Heart left ventricle (tissue), 16 donors: ENCODE measurements around the gene OIT3. TPM values are rescaled to one million over a fixed set of nuclear protein-coding genes. Genes with fewer than 3 reads are reported as not detected.
A peak's percentile ranks its signal among the peaks of the same experiment; 100 is the strongest.

Source experiments
- ATAC-seq, 4 donors: fragments of 200-7000 bp; cut with Tn5 transposase; one replicate each; pipeline ENCODE4 v1.9.1; 2020 to 2022; ENCODE audit warnings: moderate library complexity in 4 of 4, mild to moderate bottlenecking in 3 of 4, moderate number of reproducible peaks in 1 of 4
- DNase-seq, 5 donors: peaks; one replicate each; pipeline ENCODE4 v3.0.0-alpha.2; 2020
- H3K27ac ChIP-seq, 12 donors: fragments of 200-600 bp; sonication (generic) in 4 of 12; one replicate each; pipeline versions ENCODE4 v1.5.0 to v1.8.0; 2016 to 2022; ENCODE audit warnings: mild to moderate bottlenecking in 2 of 12
- H3K27me3 ChIP-seq, 9 donors: fragments of 200-600 bp; sonication (generic) in 2 of 9; one replicate each; pipeline versions ENCODE4 v1.5.1 to v1.8.0; 2016 to 2022; ENCODE audit warnings: mild to moderate bottlenecking in 3 of 9
- H3K36me3 ChIP-seq, 9 donors: fragments of 200-600 bp; sonication (generic) in 2 of 9; one replicate each; pipeline versions ENCODE4 v1.5.0 to v1.8.0; 2018 to 2022; ENCODE audit warnings: mild to moderate bottlenecking in 2 of 9
- H3K4me1 ChIP-seq, 12 donors: fragments of 200-600 bp; sonication (generic) in 4 of 12; one replicate each; pipeline versions ENCODE4 v1.5.0 to v1.8.0; 2016 to 2022; ENCODE audit warnings: mild to moderate bottlenecking in 3 of 12
- H3K4me3 ChIP-seq, 12 donors: fragments of 200-600 bp; sonication (generic) in 4 of 12; one replicate each; pipeline versions ENCODE4 v1.5.0 to v1.8.0; 2017 to 2022; ENCODE audit warnings: mild to moderate bottlenecking in 9 of 12, moderate library complexity in 4 of 12
- H3K9me3 ChIP-seq, 12 donors: fragments of 200-600 bp; sonication (generic) in 4 of 12; one replicate each; pipeline versions ENCODE4 v1.5.0 to v1.8.0; 2016 to 2022; ENCODE audit warnings: mild to moderate bottlenecking in 1 of 12
- POLR2A ChIP-seq, 2 donors: fragments of 450-650 bp; IDR thresholded peaks; one replicate each; pipeline ENCODE4 v1.6.1; 2017; ENCODE audit warnings: antibody characterized with exemption in 2 of 2, mild to moderate bottlenecking in 2 of 2, moderate library complexity in 2 of 2
- WGBS, 4 donors: extraction: QIAGEN DNeasy Blood & Tissue Kit in 2 of 4; methylation state at CpG; one replicate each; pipeline versions ENCODE4 v1.1.5 to v1.1.7; 2013 to 2018; 5-methylcytosine and 5-hydroxymethylcytosine counted together
- intact Hi-C, 10 donors: fragments of 100-400 bp; cut with DNase I; formaldehyde crosslinking; loops; one replicate each; pipeline versions ENCODE4 v1.11.1 to v1.14.2; 2022
- polyA plus RNA-seq, 2 donors: library from polyadenylated mRNA; stranded (reverse); fragments of 200-250 nt; gene quantifications; one replicate each; pipeline ENCODE4 v1.2.3, GENCODE V29; 2013
- total RNA-seq, 9 donors: library from RNA; depleted of rRNA in 2 of 9; stranded (reverse); fragments of >200 nt in 2 of 9; fragmentation: NEBNext Ultra II Directional in 3 of 9; extraction: Animal tissue kit (Norgen Biotek cat#: 25700) in 3 of 9; gene quantifications; one replicate each; pipeline versions ENCODE4 v1.1.0 to v1.2.4, GENCODE V29; 2016 to 2023
- TF ChIP-seq, protein P1 (sequence below), 12 donors: fragments of 200-600 bp; sonication (generic) in 4 of 12; IDR thresholded peaks; one replicate each; pipeline versions ENCODE4 v1.5.0 to v1.8.0; 2018 to 2022; ENCODE audit warnings: antibody characterized with exemption in 12 of 12, mild to moderate bottlenecking in 5 of 12
- donor health status: ischemic (EF 13 %, LVEDD 7.1; RV severe dilation, severe dysfunction).
- donor health status: healthy with polysubstance abuse.
- donor health status: DM: no; HTN: yes; CAD: no.
- donor health status: DM: no; HTN: no; CAD: no.
- donor health status: ischemic (EF 25% LVEDD 6.9; RV normal size, moderate dysfunction).
- donor health status: ischemic (EF 25% LVEDD 5.7; RV mildly dilated, moderate dysfunction).
- donor health status: healthy.
- donor health status: DM: yes; HTN: yes; CAD: no.
- donor health status: ischemic (EF 35%, LVEDD 5.7; RV mildly dilated, moderate dysfunction).
- donor health status: nonischemic (EF 11% LVEDD 7.7; RV severe dilation, severe dysfunction).
- donor health status: DM: yes; HTN: yes; CAD: no.
- donor health status: PGD.
- donor health status: ischemic (EF 29% LVEDD 5.4; RV normal size, mild dysfunction).
- donor health status: nonischemic (EF 23%, LVEDD 6.1; RV moderate dilation, normal function).

Gene OIT3
- total and polyA plus RNA-seq, 11 donors, result 0.16 to 0.53 (median 0.32) TPM; not detected in 7

DNA sequence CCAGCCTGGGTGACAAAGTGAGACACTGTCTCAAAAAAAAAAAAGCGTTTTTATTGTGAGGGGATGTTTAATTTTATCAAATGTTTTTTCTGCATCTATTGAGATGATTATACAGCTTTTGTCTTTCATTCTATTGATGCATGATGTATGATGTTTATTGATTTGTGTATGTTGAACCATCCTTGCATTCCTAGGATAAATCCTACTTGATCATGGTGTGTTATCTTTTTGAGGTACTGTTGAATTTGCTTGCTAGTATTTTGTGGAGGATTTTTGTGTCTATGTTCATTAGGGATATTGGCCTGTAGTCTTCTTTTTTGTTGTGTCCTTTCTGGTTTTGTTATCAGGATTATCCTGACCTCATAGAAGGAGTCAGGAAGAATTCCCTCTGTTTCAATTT, 83.3 kb downstream of the OIT3 start:
- no peak for ATAC-seq
- no peaks in the 10 kb centered on the region for H3K4me1 ChIP-seq
- H3K27ac ChIP-seq, result no peak overlapping the region
- H3K9me3 ChIP-seq, result peaks cover 0 to 61% (median 33%) of the 10 kb centered on the region in 12 donors
- no peak overlapping the region for H3K4me3 ChIP-seq
- no peak for DNase-seq
- no peaks in the 10 kb centered on the region for H3K27me3 ChIP-seq
- WGBS, 4 donors, result 85 to 100% (median 94%) methylated on average over 1 of the region's 1 CpG
- intact Hi-C loops, result no loop called here
- no peaks in the 10 kb centered on the region for H3K36me3 ChIP-seq
- no peak for TF ChIP-seq POLR2A (IDR thresholded peaks at IDR 0.05)
- TF ChIP-seq, protein P1, sequence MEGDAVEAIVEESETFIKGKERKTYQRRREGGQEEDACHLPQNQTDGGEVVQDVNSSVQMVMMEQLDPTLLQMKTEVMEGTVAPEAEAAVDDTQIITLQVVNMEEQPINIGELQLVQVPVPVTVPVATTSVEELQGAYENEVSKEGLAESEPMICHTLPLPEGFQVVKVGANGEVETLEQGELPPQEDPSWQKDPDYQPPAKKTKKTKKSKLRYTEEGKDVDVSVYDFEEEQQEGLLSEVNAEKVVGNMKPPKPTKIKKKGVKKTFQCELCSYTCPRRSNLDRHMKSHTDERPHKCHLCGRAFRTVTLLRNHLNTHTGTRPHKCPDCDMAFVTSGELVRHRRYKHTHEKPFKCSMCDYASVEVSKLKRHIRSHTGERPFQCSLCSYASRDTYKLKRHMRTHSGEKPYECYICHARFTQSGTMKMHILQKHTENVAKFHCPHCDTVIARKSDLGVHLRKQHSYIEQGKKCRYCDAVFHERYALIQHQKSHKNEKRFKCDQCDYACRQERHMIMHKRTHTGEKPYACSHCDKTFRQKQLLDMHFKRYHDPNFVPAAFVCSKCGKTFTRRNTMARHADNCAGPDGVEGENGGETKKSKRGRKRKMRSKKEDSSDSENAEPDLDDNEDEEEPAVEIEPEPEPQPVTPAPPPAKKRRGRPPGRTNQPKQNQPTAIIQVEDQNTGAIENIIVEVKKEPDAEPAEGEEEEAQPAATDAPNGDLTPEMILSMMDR (IDR thresholded peaks at IDR 0.05), result no peak

DNA sequence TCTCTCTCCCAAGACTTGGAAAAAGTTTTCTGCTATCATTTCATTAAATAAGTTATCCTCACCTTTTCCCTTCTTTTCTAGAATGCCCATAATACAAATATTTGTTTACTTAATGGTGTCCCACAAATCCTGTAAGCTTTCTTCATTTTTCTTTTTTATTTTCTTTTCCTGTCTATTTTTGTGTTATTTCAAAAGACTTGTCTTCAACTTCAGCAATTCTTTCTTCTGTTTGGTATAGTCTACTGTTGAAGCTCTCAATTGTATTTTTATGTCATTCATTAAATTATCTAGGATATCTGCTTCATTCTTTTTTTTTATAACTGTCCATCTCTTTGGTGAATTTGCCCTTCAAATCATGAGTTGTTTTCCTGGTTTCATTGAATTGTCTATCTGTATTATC, 86.2 kb downstream of the OIT3 start:
- Histone ChIP-seq H3K4me1 (no peaks in the 10 kb centered on the region), H3K36me3 (no peaks in the 10 kb centered on the region), H3K27me3 (no peaks in the 10 kb centered on the region), H3K27ac (no peak overlapping the region), H3K9me3 (peaks cover 0 to 65% (median 31%) of the 10 kb centered on the region in 12 donors), H3K4me3 (no peak overlapping the region)
- ATAC-seq (no peak), DNase-seq (no peak)
- intact Hi-C loops, result no loop called here
- no peak for TF ChIP-seq POLR2A (IDR thresholded peaks at IDR 0.05)
- TF ChIP-seq, protein P1 (IDR thresholded peaks at IDR 0.05), result no peak

DNA sequence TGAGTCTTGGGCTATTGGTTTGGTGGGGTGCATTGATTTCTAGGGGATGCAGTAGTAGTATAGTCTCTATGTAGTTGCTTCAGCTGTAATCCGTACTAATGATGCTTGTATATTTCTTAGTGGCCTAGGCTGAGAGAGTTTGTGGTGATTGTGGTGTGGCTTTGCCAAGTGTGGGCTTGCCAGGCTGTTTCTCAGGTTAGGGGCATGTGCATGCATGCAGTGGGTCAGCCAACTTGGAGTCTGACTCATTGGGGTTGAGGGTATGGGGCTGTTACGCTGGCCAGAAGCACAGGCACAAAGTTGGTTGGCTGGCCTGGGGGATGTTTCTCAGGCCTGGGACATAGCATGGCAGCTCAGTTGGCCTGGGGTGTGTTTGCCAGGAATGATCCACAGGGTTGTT, 86.8 kb downstream of the OIT3 start:
- Histone ChIP-seq H3K4me3 (no peak overlapping the region), H3K27ac (no peak overlapping the region), H3K4me1 (no peaks in the 10 kb centered on the region), H3K27me3 (no peaks in the 10 kb centered on the region), H3K9me3 (peaks cover 0 to 59% (median 29%) of the 10 kb centered on the region in 12 donors), H3K36me3 (no peaks in the 10 kb centered on the region)
- TF ChIP-seq, protein P1 (IDR thresholded peaks at IDR 0.05), result no peak
- no peak for TF ChIP-seq POLR2A (IDR thresholded peaks at IDR 0.05)
- ATAC-seq (no peak), DNase-seq (no peak)
- 97 to 100% (median 99%) methylated on average over 1 to 2 of the region's 2 CpGs for WGBS, 4 donors
- intact Hi-C loops, result no loop called here

DNA sequence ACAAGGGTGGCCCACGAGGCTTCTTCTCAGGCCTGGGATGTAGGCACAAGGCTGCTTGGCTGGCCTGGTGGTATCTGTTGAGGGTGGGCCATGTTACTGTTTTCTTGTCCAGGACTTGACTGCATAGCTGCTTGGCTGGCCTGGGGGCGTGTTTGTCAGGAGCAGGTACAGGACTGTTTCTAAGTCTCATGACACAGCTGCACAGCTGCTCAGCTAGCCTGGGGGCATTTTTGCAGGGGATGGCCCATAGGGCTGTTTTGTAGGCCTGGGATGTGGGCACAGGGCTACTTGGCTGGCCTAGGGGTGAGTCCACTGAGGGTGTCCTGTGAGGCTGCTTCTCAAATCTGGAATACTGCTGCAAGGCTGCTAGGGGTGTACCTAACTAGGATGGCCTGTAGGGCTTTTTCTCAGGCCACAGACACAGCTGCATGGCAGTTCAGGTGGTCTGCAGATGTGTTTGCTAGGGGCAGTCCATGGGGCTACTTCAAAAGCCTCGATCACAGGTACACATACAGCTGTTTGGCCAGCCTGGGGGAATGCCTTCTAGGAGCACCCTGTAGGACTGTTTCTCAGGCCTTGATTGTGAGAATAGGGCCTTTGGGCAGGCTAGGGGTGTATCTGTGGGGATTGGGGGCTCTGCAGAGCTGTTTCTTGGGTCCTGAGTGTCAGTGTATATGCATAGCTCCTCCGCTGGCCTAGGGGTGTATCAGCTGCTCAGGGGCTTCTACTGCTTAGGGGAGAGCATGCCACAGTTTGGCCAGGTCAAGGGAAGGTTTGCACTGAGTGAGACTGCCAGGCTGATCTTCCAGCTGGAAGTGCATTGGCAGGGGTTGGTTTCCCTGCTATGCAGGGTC, 87.7 kb downstream of the OIT3 start:
- H3K4me1 ChIP-seq, result no peaks in the 10 kb centered on the region
- no peak for DNase-seq
- H3K36me3 ChIP-seq, result no peaks in the 10 kb centered on the region
- intact Hi-C loops, result no loop called here
- ATAC-seq, result peak in 3 of 4 donors; percentile 18 to 55 (median 23)
- no peak for TF ChIP-seq POLR2A (IDR thresholded peaks at IDR 0.05)
- TF ChIP-seq, protein P1 (IDR thresholded peaks at IDR 0.05), result no peak
- no peak overlapping the region for H3K27ac ChIP-seq
- H3K9me3 ChIP-seq, result peaks cover 0 to 50% (median 21%) of the 10 kb centered on the region in 12 donors
- no peak overlapping the region for H3K4me3 ChIP-seq
- H3K27me3 ChIP-seq, result no peaks in the 10 kb centered on the region
- WGBS, 4 donors, result 85 to 100% (median 95%) methylated on average over 2 to 4 of the region's 4 CpGs
